ENCODE data around the gene SLC8B1.

SLC8B1 gene

DNA sequence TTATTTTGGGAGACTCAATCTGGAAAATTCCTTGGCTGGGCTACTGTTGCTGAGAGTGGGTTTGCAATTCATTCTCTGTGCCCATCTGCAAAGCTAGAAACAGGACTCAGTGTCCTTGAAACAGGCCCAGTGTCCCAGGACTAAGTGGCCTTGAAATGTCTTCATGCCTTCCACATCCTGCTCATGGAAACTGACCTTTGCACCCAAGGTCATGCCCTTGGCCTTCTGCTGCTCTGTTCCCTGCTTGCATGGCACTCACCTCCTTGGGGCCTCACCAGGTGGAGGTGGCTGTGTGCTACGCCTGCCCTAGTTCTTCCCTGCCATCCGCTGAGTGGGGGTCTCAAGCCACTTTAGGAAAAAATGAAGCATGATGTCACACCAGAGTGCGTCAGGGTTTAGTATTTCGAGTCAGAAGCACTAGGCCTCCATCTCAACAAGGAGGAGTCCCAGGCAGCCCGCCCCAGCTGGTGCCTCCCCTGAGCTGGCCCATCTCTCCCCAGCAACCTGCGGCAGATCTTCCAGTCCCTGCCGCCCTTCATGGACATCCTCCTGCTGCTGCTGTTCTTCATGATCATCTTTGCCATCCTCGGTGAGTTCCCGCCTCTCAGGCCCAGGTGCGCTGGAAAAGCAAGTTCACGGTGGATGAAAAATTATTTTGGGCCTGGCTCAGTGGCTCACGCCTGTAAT lies 65.5 kb downstream of the SLC8B1 start:
- H3K9me3 ChIP-seq (ENCODE audit: control insufficient read depth, low read length) = no peaks in the 10 kb centered on the region
- no peak overlapping the region for H3K4me3 ChIP-seq (ENCODE audit: extremely low read depth, insufficient read depth, low read length, poor library complexity, severe bottlenecking)
- peaks cover 6% of the 10 kb centered on the region for H3K36me3 ChIP-seq (ENCODE audit: control insufficient read depth, insufficient read depth, low read length)
- H3K27ac ChIP-seq (ENCODE audit: low read depth, low read length, severe bottlenecking) = no peak overlapping the region
- WGBS, 2 experiments (ENCODE audit: insufficient coverage in 2 of 2) = 90 to 95% methylated on average over 12 of the region's 12 CpGs
- H3K4me1 ChIP-seq (ENCODE audit: control insufficient read depth, insufficient read depth, low read length, poor library complexity, severe bottlenecking) = peaks cover 15% of the 10 kb centered on the region

GRCh38 chr12:113268621-113269020 lies 66.3 kb downstream of the SLC8B1 start:
- H3K9me3 ChIP-seq (ENCODE audit: control insufficient read depth, low read length) = no peaks in the 10 kb centered on the region
- no peak overlapping the region for H3K4me3 ChIP-seq (ENCODE audit: extremely low read depth, insufficient read depth, low read length, poor library complexity, severe bottlenecking)
- WGBS, 2 experiments (ENCODE audit: insufficient coverage in 2 of 2) = 93 to 96% methylated on average over 16 to 19 of the region's 19 CpGs
- no peak overlapping the region for H3K27ac ChIP-seq (ENCODE audit: low read depth, low read length, severe bottlenecking)
- H3K36me3 ChIP-seq (ENCODE audit: control insufficient read depth, insufficient read depth, low read length) = peaks cover 3% of the 10 kb centered on the region
- H3K4me1 ChIP-seq (ENCODE audit: control insufficient read depth, insufficient read depth, low read length, poor library complexity, severe bottlenecking) = peaks cover 15% of the 10 kb centered on the region

- Histone ChIP-seq H3K27ac (ENCODE audit: low read depth, low read length, severe bottlenecking) (no peak overlapping the region), H3K4me1 (ENCODE audit: control insufficient read depth, insufficient read depth, low read length, poor library complexity, severe bottlenecking) (peaks cover 15% of the 10 kb centered on the region), H3K9me3 (ENCODE audit: control insufficient read depth, low read length) (no peaks in the 10 kb centered on the region), H3K4me3 (ENCODE audit: extremely low read depth, insufficient read depth, low read length, poor library complexity, severe bottlenecking) (no peak overlapping the region), H3K36me3 (ENCODE audit: control insufficient read depth, insufficient read depth, low read length) (no peaks in the 10 kb centered on the region)
- 98 to 99% methylated on average over 10 to 11 of the region's 12 CpGs for WGBS, 2 experiments (ENCODE audit: insufficient coverage in 2 of 2)
Observed at GRCh38 chr12:113268136-113268535, 66.8 kb downstream of the SLC8B1 start.

- H3K9me3 ChIP-seq (ENCODE audit: control insufficient read depth, low read length) = no peaks in the 10 kb centered on the region
- H3K36me3 ChIP-seq (ENCODE audit: control insufficient read depth, insufficient read depth, low read length) = no peaks in the 10 kb centered on the region
- WGBS, 2 experiments (ENCODE audit: insufficient coverage in 2 of 2) = 92 to 100% methylated on average over 6 to 7 of the region's 7 CpGs
- no peak overlapping the region for H3K4me3 ChIP-seq (ENCODE audit: extremely low read depth, insufficient read depth, low read length, poor library complexity, severe bottlenecking)
- no peak overlapping the region for H3K27ac ChIP-seq (ENCODE audit: low read depth, low read length, severe bottlenecking)
- peaks cover 14% of the 10 kb centered on the region for H3K4me1 ChIP-seq (ENCODE audit: control insufficient read depth, insufficient read depth, low read length, poor library complexity, severe bottlenecking)
Observed at GRCh38 chr12:113267621-113268020, 67.3 kb downstream of the SLC8B1 start.

GRCh38 chr12:113266106-113266895 lies 68.6 kb downstream of the SLC8B1 start:
- 95 to 98% methylated on average over 14 to 21 of the region's 23 CpGs for WGBS, 2 experiments (ENCODE audit: insufficient coverage in 2 of 2)

GRCh38 chr12:113263431-113263963 lies 71.4 kb downstream of the SLC8B1 start:
- peaks cover 14% of the 10 kb centered on the region for H3K4me1 ChIP-seq (ENCODE audit: control insufficient read depth, insufficient read depth, low read length, poor library complexity, severe bottlenecking)
- H3K27ac ChIP-seq (ENCODE audit: low read depth, low read length, severe bottlenecking) = no peak overlapping the region
- no peaks in the 10 kb centered on the region for H3K9me3 ChIP-seq (ENCODE audit: control insufficient read depth, low read length)
- WGBS, 2 experiments (ENCODE audit: insufficient coverage in 2 of 2) = 91 to 93% methylated on average over 7 to 8 of the region's 9 CpGs
- H3K4me3 ChIP-seq (ENCODE audit: extremely low read depth, insufficient read depth, low read length, poor library complexity, severe bottlenecking) = no peak overlapping the region
- H3K36me3 ChIP-seq (ENCODE audit: control insufficient read depth, insufficient read depth, low read length) = no peaks in the 10 kb centered on the region

More at GRCh38 chr12:113266106-113266895, 68.6 kb downstream of the SLC8B1 start:
- no peak overlapping the region for H3K4me3 ChIP-seq (ENCODE audit: extremely low read depth, insufficient read depth, low read length, poor library complexity, severe bottlenecking)
- H3K9me3 ChIP-seq (ENCODE audit: control insufficient read depth, low read length) = no peaks in the 10 kb centered on the region
- H3K27ac ChIP-seq (ENCODE audit: low read depth, low read length, severe bottlenecking) = no peak overlapping the region
- H3K36me3 ChIP-seq (ENCODE audit: control insufficient read depth, insufficient read depth, low read length) = no peaks in the 10 kb centered on the region
- H3K4me1 ChIP-seq (ENCODE audit: control insufficient read depth, insufficient read depth, low read length, poor library complexity, severe bottlenecking) = peaks cover 9% of the 10 kb centered on the region

GRCh38 chr12:113262710-113263109 lies 72.2 kb downstream of the SLC8B1 start:
- Histone ChIP-seq H3K27ac (ENCODE audit: low read depth, low read length, severe bottlenecking) (no peak overlapping the region), H3K36me3 (ENCODE audit: control insufficient read depth, insufficient read depth, low read length) (no peaks in the 10 kb centered on the region), H3K4me3 (ENCODE audit: extremely low read depth, insufficient read depth, low read length, poor library complexity, severe bottlenecking) (no peak overlapping the region), H3K4me1 (ENCODE audit: control insufficient read depth, insufficient read depth, low read length, poor library complexity, severe bottlenecking) (peaks cover 14% of the 10 kb centered on the region), H3K9me3 (ENCODE audit: control insufficient read depth, low read length) (no peaks in the 10 kb centered on the region)

GRCh38 chr12:113261847-113262470 lies 73.0 kb downstream of the SLC8B1 start:
- peaks cover 14% of the 10 kb centered on the region for H3K4me1 ChIP-seq (ENCODE audit: control insufficient read depth, insufficient read depth, low read length, poor library complexity, severe bottlenecking)
- H3K27ac ChIP-seq (ENCODE audit: low read depth, low read length, severe bottlenecking) = no peak overlapping the region
- no peaks in the 10 kb centered on the region for H3K36me3 ChIP-seq (ENCODE audit: control insufficient read depth, insufficient read depth, low read length)
- 84 to 95% methylated on average over 4 of the region's 6 CpGs for WGBS, 2 experiments (ENCODE audit: insufficient coverage in 2 of 2)
- no peaks in the 10 kb centered on the region for H3K9me3 ChIP-seq (ENCODE audit: control insufficient read depth, low read length)
- H3K4me3 ChIP-seq (ENCODE audit: extremely low read depth, insufficient read depth, low read length, poor library complexity, severe bottlenecking) = no peak overlapping the region

- no peaks in the 10 kb centered on the region for H3K9me3 ChIP-seq (ENCODE audit: control insufficient read depth, low read length)
- peaks cover 14% of the 10 kb centered on the region for H3K4me1 ChIP-seq (ENCODE audit: control insufficient read depth, insufficient read depth, low read length, poor library complexity, severe bottlenecking)
- 89 to 95% methylated on average over 9 to 10 of the region's 12 CpGs for WGBS, 2 experiments (ENCODE audit: insufficient coverage in 2 of 2)
- no peaks in the 10 kb centered on the region for H3K36me3 ChIP-seq (ENCODE audit: control insufficient read depth, insufficient read depth, low read length)
- H3K27ac ChIP-seq (ENCODE audit: low read depth, low read length, severe bottlenecking) = no peak overlapping the region
- no peak overlapping the region for H3K4me3 ChIP-seq (ENCODE audit: extremely low read depth, insufficient read depth, low read length, poor library complexity, severe bottlenecking)
Observed at GRCh38 chr12:113260636-113261300, 74.1 kb downstream of the SLC8B1 start.

DNA sequence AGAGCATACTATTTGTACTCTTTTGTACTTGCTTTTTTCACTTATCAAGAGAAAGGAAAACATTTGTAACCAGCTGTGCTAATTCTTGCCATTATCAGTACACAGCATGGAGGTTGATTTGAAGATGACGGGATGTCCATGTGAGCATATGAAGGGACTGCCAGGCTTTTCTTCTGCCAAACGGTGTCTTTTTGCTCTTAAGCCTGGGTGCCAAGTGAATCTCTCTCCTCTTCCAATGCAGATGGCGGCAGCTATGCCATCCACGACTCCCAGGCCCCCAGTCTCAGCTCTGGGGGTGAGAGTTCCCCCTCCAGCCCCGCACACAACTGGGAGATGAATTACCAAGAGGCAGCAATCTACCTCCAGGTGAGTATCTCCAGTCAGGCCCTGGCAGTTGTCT lies 74.8 kb downstream of the SLC8B1 start:
- Histone ChIP-seq H3K9me3 (ENCODE audit: control insufficient read depth, low read length) (no peaks in the 10 kb centered on the region), H3K27ac (ENCODE audit: low read depth, low read length, severe bottlenecking) (no peak overlapping the region)
- WGBS, 2 experiments (ENCODE audit: insufficient coverage in 2 of 2) = 88% methylated on average over 3 of the region's 5 CpGs

More for the DNA sequence above, 74.8 kb downstream of the SLC8B1 start:
- H3K4me3 ChIP-seq (ENCODE audit: extremely low read depth, insufficient read depth, low read length, poor library complexity, severe bottlenecking) = no peak overlapping the region
- H3K4me1 ChIP-seq (ENCODE audit: control insufficient read depth, insufficient read depth, low read length, poor library complexity, severe bottlenecking) = peaks cover 14% of the 10 kb centered on the region
- H3K36me3 ChIP-seq (ENCODE audit: control insufficient read depth, insufficient read depth, low read length) = no peaks in the 10 kb centered on the region
